Cardiac muscle cell (in vitro differentiated cells and primary cell): ENCODE data around the gene ANKRD11. TPM values are rescaled to one million over a fixed set of nuclear protein-coding genes. Genes with fewer than 3 reads are reported as not detected.

Source experiments
- DNase-seq, 2 donors: peaks; one replicate each; pipeline versions ENCODE4 v3.0.0 to v3.0.0-alpha.2; 2010 to 2017; ENCODE audit warnings: low read depth in 1 of 2, low spot score in 1 of 2
- H3K27ac ChIP-seq: fragments of 200-600 bp; sonication (generic); 2 replicates; pipeline ENCODE4 v1.5.1; 2016
- H3K27me3 ChIP-seq: fragments of 200-600 bp; sonication (generic); 2 replicates; pipeline ENCODE4 v1.6.0; 2016; ENCODE audit warnings: control low read depth
- H3K36me3 ChIP-seq: fragments of 200-600 bp; sonication (generic); 2 replicates; pipeline ENCODE4 v1.5.1; 2016; ENCODE audit warnings: control low read depth
- H3K4me1 ChIP-seq: fragments of 200-600 bp; sonication (generic); 2 replicates; pipeline ENCODE4 v1.8.1; 2017; ENCODE audit warnings: low read depth, mild to moderate bottlenecking, mixed run types
- H3K4me3 ChIP-seq: fragments of 200-600 bp; sonication (generic); 2 replicates; pipeline ENCODE4 v1.5.1; 2016; ENCODE audit warnings: mild to moderate bottlenecking
- H3K9me3 ChIP-seq: fragments of 200-600 bp; sonication (generic); 2 replicates; pipeline ENCODE4 v1.5.1; 2017; ENCODE audit warnings: low read depth, mild to moderate bottlenecking, control low read depth
- CTCF ChIP-seq: IDR thresholded peaks from 2 replicates; pipeline ENCODE4 v1.5.1; 2012; ENCODE audit warnings: low read depth, mild to moderate bottlenecking, low read length
- polyA plus RNA-seq: library from polyadenylated mRNA; unstranded; fragments of >200 nt; fragmentation: Nextera tagmentation; extraction: Ambion mirVana; gene quantifications from 2 replicates; pipeline ENCODE4 v1.2.1, GENCODE V29; 2016
- total RNA-seq: library from RNA; depleted of rRNA; stranded (reverse); fragments of >200 nt; gene quantifications from 2 replicates; pipeline ENCODE4 v1.2.3, GENCODE V29; 2016

The ANKRD11 gene
- total and polyA plus RNA-seq, 2 experiments from 2014 or later: 111 to 131 TPM

DNA sequence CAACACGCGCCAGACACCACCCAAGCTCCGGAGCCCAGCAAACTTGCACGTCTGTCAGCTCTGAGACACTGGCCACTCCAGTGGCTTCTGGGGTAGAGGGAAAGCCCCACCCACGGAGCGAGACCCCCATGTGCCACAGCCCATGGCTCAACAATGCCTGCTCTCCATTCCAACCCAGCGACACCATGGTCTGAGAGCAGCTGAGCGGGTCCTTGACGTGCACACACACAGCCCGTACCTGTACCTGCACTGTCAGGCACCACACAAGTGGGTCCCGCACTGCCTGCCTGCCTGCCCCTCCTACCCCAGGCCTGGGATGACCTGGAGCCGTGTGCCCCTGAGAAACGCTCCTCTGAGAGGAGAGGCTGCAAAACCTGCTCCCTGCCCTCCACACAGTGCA lies 195.9 kb downstream of the ANKRD11 start:
- Histone ChIP-seq H3K4me3 (no peak overlapping the region), H3K4me1 (peaks cover 13% of the 10 kb centered on the region), H3K36me3 (no peaks in the 10 kb centered on the region), H3K27ac (peak overlapping the region; percentile 43), H3K9me3 (no peaks in the 10 kb centered on the region), H3K27me3 (no peaks in the 10 kb centered on the region)
- TF ChIP-seq CTCF: no peak
- DNase-seq: no peak

GRCh38 chr16:89293276-89294143 lies 196.9 kb downstream of the ANKRD11 start:
- H3K4me3 ChIP-seq: no peak overlapping the region
- peak overlapping the region; percentile 43 for H3K27ac ChIP-seq
- H3K27me3 ChIP-seq: no peaks in the 10 kb centered on the region
- H3K9me3 ChIP-seq: no peaks in the 10 kb centered on the region
- DNase-seq: peak in 1 of 2 donors; percentile 48
- no peak for TF ChIP-seq CTCF
- H3K36me3 ChIP-seq: peaks cover 2% of the 10 kb centered on the region
- peaks cover 13% of the 10 kb centered on the region for H3K4me1 ChIP-seq

- Histone ChIP-seq H3K4me3 (no peak overlapping the region), H3K4me1 (peaks cover 13% of the 10 kb centered on the region), H3K27me3 (no peaks in the 10 kb centered on the region), H3K9me3 (no peaks in the 10 kb centered on the region), H3K36me3 (peaks cover 10% of the 10 kb centered on the region), H3K27ac (peak overlapping the region; percentile 43)
- DNase-seq: no peak
- TF ChIP-seq CTCF: no peak
Measured at GRCh38 chr16:89292443-89293078, 197.8 kb downstream of the ANKRD11 start.

DNA sequence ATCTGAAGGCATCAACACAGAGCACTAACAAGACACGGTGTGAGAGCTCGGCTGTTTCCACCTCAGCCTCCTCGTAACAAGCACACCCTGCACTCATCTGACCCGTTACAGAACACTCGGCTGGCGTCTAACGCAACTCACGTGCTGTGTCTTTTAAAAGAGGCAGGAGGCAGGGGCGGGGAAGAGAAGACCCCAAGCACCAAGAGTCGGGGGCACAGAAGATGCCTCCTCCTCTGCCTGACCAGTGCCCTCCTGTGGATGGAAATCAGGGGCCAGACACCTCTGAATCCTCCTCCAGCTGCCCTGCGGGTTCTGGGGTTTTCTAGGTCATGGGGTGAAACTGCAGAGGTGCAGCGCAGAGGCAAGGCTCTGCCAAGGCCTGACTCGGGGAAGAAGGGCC lies 198.6 kb downstream of the ANKRD11 start:
- DNase-seq: no peak
- Histone ChIP-seq H3K27ac (peak overlapping the region; percentile 43), H3K27me3 (no peaks in the 10 kb centered on the region), H3K4me3 (no peak overlapping the region), H3K4me1 (peaks cover 13% of the 10 kb centered on the region), H3K36me3 (peaks cover 17% of the 10 kb centered on the region), H3K9me3 (no peaks in the 10 kb centered on the region)
- TF ChIP-seq CTCF: no peak

DNA sequence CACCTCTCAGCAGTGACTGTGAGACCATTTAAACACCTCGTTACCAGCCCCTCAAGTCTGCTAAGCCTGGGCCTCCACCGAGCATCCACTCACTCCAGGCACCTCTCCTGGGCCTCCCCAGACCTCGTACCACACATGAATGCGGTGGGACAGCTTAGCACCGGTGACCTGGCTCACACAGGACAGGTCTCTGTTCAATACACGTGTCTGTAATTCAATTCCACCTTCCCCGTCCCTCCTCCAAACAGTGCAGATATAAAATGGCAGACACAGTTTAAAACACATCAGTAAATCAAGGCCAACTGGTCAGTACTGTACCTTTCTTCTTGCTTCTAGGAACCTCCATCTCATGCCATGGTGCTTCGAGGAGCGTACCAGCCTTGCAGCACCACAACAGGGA lies 199.0 kb downstream of the ANKRD11 start:
- no peak for TF ChIP-seq CTCF
- peaks cover 13% of the 10 kb centered on the region for H3K4me1 ChIP-seq
- H3K27ac ChIP-seq: peak overlapping the region; percentile 34
- H3K36me3 ChIP-seq: peaks cover 21% of the 10 kb centered on the region
- no peaks in the 10 kb centered on the region for H3K27me3 ChIP-seq
- H3K4me3 ChIP-seq: no peak overlapping the region
- DNase-seq: no peak
- H3K9me3 ChIP-seq: no peaks in the 10 kb centered on the region
